ENCODE data around the gene TMEM63A.

DNA sequence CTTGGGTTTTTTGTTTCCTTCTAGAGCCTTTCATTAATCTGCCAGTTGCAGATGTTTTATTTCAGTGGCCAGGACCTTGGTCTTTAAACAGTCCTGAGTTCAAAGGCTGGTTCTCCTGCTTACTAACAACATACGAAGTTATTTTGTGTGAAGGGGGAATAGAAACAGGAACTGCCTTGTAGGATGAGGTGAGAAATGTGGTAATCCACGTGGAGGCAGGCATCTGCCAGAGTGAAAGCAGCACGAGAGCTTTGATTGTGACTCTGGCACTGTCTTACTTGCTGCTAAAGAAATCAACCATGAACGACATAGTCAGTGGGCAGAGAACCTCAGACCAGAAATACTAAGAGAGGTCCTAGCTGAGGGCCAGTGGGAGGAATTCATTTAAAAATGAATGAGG, 30.4 kb downstream of the TMEM63A start:
- TF ChIP-seq, protein P1, sequence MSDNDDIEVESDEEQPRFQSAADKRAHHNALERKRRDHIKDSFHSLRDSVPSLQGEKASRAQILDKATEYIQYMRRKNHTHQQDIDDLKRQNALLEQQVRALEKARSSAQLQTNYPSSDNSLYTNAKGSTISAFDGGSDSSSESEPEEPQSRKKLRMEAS (IDR thresholded peaks at IDR 0.05; ENCODE audit: insufficient read depth, insufficient read length): no peak
- TF ChIP-seq POLR2A (IDR thresholded peaks at IDR 0.05; ENCODE audit: low read depth, low read length): no peak
- TF ChIP-seq EZH2 (IDR thresholded peaks at IDR 0.05; ENCODE audit: borderline replicate concordance, low read depth, low read length, severe bottlenecking): no peak
- no peak for TF ChIP-seq CTCF (IDR thresholded peaks at IDR 0.05; ENCODE audit: extremely low read depth in 1 of 2, insufficient read depth in 1 of 2, low read depth in 1 of 2, low read length in 2 of 2)
- TF ChIP-seq POLR2AphosphoS5 (IDR thresholded peaks at IDR 0.05; ENCODE audit: insufficient read depth, low read depth, low read length): no peak
- no peak for TF ChIP-seq MYC (IDR thresholded peaks at IDR 0.05; ENCODE audit: low read depth, low read length)
- TF ChIP-seq JUN (IDR thresholded peaks at IDR 0.05; ENCODE audit: borderline replicate concordance, insufficient read depth, insufficient read length, low read depth): no peak
- TF ChIP-seq GATA2 (IDR thresholded peaks at IDR 0.05; ENCODE audit: insufficient read depth, insufficient read length, low read depth, low read length): no peak
- TF ChIP-seq FOS (IDR thresholded peaks at IDR 0.05; ENCODE audit: borderline replicate concordance, insufficient read depth, low read length): no peak

Measured in endothelial cell of umbilical vein (primary cell).